Lung microvascular endothelial cell (primary cell): ENCODE measurements around the gene FAM53B. TPM values are rescaled to one million over a fixed set of nuclear protein-coding genes. Genes with fewer than 3 reads are reported as not detected.

ENCODE experiments used
- DNase-seq, 2 donors: peaks; one replicate each; pipeline versions ENCODE4 v3.0.0 to v3.0.0-alpha.2; 2010; ENCODE audit warnings: low read depth in 2 of 2
- total RNA-seq: library from RNA; depleted of rRNA; stranded (reverse); fragments of >200 nt; gene quantifications from 2 replicates; pipeline ENCODE4 v1.2.1, GENCODE V29; 2014

The FAM53B gene
- total RNA-seq, 1 donor from 2014 or later: 10.3 TPM

- peak; percentile 26 to 87 for DNase-seq
These were observed 15.9 kb downstream of the FAM53B start for GRCh38 chr10:124728071-124728829.

DNA sequence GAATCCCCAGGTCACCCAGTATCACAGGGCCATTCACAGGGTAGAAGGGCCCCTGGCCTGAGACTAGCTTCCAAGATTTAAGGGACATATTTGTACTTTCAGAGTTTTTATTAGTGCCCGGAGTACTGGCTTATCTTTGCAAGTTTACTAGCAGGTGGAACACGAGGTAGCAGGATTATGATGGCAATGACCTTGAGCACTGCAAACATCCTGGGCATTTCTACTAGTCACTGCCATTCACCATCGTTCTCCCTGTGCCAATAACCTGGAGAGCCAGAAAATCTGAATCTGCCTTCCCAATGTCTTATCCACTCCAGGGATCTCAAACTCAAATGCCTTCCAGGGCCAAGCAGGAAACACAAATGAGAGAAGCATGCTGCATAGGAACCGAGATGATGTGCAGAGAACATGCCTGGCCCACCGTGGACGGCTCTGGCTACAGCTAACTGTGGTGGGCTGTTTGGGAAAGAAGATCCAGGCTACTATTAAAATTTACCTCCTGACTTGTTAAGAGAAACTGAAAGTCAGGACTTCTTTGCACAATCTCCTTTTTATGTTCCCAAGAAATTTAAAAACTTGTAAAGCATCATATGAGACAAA lies 16.7 kb downstream of the FAM53B start:
- DNase-seq: no peak

DNA sequence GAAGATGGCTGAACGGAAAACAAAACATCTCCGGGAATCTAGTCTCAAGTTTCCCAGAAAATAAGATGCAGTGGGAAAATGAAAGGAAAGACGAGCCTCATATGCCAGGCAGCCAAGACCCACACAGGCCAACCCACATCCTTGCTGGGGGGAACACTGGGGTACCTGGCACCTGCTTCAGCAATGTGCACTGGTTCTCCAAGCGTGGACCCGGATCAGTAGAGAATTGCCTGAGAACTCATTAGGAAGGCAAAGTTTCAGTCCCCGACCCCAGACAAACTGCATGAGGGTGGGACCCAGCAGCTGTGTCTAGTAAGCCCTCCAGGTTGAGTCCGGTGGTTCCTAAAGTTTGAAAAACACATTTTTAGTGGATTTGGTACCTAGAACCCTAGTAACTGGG lies 18.4 kb downstream of the FAM53B start:
- DNase-seq: no peak

- no peak for DNase-seq
These were observed 19.0 kb downstream of the FAM53B start for GRCh38 chr10:124725171-124725631.

DNA sequence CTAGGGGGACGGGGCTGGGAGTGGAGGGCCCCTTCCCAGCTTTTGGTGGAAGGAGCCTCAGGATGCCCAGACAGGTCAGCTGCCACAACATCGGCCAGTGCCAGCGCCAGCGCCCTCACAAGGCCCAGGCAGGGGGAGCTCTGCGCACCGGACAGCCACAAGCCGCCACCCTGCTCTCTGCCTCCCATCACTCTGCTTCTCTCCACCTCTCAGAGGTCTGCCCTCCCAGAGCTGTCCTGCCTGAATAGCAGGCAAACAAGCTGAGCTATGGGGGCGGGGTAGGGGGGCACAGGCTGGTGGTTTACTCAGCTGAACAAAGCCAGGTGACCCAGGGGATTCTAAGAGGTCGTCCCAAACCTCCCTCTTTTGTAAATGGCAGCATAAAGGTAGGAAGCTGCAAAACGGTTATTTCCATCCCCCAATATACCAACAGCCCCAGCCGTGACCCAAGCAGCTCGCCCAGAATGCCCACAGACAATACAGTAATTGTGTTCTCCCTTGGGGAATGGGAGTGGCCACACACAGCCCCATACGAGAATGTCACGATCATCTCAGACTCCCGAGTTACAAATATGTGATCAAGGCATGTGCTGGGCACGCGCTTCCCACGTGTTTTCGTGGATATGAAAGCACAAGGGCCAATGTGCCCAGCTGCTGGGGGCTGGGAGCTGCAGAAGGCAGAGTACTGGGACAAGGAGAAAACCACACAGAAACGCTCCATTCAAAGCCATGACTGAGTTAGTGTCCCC lies 19.7 kb downstream of the FAM53B start:
- no peak for DNase-seq

DNA sequence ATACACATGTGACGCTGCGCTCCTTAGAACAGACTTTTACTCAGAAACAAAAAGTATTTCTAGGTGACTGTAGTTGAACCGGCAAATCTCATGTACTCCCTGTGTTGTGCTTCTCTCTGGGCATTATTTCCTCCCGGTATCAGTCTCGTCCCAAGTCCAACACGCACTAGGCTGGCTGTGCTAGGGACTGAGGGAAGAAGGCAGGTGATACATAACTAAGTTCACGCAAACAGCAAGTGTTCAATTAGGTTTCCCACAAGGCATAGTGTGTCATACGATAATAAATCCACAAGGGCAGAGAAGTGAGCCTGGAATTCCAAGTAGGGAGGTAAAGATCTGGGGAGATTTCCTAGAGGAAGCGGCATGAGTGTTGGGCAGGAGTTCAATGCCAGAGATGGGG lies 20.4 kb downstream of the FAM53B start:
- no peak for DNase-seq

DNA sequence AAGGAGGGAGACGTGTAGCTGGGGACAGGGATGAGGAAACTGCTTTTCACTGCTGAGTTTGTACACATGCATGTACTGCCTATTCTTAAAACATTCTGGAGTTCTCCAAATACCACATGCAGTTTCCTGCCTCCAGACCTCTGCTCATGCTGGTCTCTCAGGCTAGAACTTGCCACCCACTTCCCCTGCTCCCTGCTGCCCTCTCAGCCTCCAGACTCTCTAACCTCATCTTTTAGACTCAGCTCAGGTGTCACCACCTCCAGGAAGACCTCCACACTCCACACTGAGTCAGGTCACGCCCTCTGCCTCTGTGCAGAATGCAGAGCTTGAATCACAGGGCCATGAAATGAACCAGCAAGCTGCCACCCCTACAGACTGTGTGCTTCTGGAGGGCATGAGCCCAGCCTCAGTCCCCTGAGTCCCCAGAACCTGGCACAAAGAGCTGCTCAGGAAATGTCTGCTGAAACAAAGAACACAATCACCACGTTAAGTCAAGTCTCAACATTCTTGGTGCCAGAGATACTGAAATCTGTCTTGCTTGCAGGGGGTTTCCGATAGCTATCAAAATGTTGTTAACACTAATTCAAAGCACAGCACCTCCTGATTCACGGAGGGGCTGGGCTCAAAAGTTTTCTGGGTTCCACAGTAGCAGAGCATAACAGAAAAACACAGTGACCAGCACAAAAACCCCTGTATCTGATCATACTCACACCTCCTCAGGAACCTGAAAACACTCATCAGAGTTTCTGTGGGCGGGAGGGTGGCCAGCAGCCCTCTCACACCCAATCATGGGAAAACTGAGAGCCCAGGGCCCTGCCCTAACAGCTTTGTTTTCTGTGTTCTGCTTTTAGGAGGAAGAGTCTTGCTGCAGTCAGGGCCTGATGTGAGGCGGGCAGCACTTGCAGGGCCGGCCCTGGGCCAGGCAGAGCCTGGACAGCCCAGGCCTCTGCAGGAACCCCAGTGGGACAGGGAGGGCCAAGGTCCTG lies 21.1 kb downstream of the FAM53B start:
- DNase-seq: no peak

GRCh38 chr10:124721330-124722045 lies 22.7 kb downstream of the FAM53B start:
- DNase-seq: peak; percentile 78 to 81

- peak; percentile 89 to 90 for DNase-seq
These were observed 24.8 kb downstream of the FAM53B start for GRCh38 chr10:124719213-124719851.

GRCh38 chr10:124717911-124718741 lies 26.1 kb downstream of the FAM53B start:
- DNase-seq: peak in 1 of 2 donors; percentile 72

DNA sequence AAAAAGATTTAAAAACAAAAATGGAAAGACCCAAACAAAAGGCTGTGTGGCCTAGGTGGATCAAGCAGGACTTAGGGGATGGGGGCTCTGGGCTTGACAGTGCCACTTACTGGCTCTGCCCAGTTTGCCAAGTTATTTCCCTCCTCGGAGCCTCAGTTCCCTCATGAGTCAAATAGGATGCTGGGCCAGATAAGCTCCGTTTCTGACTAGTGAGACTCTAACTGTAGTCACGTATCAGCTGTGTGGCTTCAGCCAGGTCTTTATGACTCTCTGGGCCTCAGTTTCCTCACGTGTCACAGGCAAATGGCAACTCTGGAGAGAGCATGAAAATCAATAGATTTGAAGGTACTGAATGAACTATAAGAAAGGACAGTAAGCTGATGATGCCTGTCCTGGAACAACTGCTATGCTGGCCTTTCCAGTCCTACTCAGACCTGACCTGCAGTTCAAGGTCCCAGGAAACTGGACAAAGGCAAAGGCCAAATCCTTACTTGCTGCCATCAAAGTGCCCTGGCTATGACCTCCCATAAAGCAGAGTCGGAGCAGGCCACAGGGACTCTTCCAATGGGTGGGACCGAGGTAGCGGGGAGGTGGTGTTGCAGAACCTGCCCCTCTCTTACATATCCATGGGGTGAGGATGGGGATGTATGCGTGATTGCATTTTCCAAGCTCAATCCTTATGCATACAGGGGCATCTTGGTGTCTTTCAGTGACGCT lies 27.0 kb downstream of the FAM53B start:
- DNase-seq: no peak

GRCh38 chr10:124716369-124716768 lies 27.8 kb downstream of the FAM53B start:
- DNase-seq: no peak

- no peak for DNase-seq
These were observed 28.7 kb downstream of the FAM53B start for GRCh38 chr10:124715439-124715838.

- peak in 1 of 2 donors; percentile 56 for DNase-seq
These were observed 30.4 kb downstream of the FAM53B start for GRCh38 chr10:124713679-124714255.

DNA sequence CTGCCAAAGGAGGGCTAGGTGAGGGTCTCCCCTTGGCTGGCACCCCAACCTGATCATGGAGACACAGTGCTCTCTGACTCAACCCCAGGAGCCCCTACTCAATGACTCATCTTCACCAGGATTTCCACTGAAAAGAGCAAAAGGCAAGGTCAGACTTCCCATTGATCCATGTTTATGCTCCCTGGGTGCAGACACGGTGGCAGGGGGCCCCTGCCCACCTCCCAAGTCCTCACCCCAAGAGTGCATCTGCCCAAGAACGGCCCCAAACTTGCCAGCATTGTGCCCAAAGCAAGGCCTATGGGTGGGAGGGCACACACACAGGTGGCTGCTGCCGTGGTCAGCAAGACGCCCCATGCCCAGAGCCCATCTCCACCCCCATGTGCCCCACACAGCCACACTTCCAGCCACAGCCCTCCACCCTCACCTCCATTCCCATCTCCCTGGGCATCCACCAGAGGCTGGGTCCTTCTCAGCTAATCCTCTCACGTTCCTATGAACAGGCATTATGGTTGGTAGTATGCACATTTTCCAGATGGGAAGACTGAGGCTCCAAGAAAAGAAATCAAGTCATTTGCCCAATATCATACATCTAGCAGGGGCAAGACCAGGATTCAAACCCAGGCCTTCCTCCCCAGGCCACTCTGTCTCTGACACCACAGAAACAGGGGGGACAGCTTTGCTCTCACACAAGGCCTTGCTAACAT lies 31.3 kb downstream of the FAM53B start:
- DNase-seq: no peak

GRCh38 chr10:124711145-124711544 lies 33.0 kb downstream of the FAM53B start:
- no peak for DNase-seq

DNA sequence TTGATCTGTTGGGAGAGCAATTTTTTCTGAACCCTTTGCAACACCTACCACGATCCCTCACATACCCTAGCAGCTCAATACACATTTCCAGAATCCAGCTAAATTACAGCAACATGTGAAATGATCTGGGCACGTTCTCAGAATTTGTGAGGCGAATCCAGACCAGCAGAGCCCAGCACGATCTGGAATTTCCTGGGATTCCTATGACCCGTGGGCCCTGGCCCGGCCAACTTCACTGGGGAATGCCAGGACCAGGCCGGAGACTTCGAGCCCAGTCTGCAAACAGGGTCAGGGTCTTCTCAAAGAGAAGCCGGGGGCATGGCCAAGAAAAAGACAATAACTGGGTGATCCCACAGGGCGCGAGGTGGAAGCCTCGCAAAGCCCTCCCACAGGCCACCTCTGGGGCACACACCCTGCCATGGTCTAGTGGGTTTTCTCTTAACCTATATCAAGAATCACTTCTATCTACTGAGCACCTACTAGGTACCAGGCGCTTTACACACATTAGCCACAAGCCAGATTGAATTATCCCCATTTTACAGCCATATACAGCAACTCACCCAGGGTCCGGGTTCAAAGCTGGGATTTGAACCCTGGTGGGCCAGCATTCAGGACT lies 33.8 kb downstream of the FAM53B start:
- DNase-seq: no peak
